Activated CD4-positive, alpha-beta T cell treated with anti-CD3 and anti-CD28 coated beads, Interleukin-2, amount 50 U/mL, for 48 hours (primary cell): ENCODE measurements around the gene SMG9.

ENCODE experiments used
- DNase-seq, 2 experiments: peaks; one replicate each; pipeline ENCODE4 v3.0.0-alpha.2; 2020

SMG9 gene

GRCh38 chr19:43751466-43752220, 3.1 kb downstream of the SMG9 start:
- no peak for DNase-seq

- DNase-seq: no peak
Observed at GRCh38 chr19:43749898-43750297, 4.9 kb downstream of the SMG9 start.

GRCh38 chr19:43749152-43749551, 5.6 kb downstream of the SMG9 start:
- DNase-seq: no peak

GRCh38 chr19:43748685-43749084, 6.1 kb downstream of the SMG9 start:
- DNase-seq: no peak

- no peak for DNase-seq
Observed at GRCh38 chr19:43748205-43748594, 6.6 kb downstream of the SMG9 start.

GRCh38 chr19:43747557-43748204, 7.1 kb downstream of the SMG9 start:
- DNase-seq: peak in 1 of 2 experiments; percentile 15

- DNase-seq: no peak
Observed at GRCh38 chr19:43743059-43743458, 11.7 kb downstream of the SMG9 start.

GRCh38 chr19:43741075-43741825, 13.5 kb downstream of the SMG9 start:
- DNase-seq: no peak

GRCh38 chr19:43739439-43740235, 15.1 kb downstream of the SMG9 start:
- DNase-seq: no peak

GRCh38 chr19:43738780-43739211, 16.0 kb downstream of the SMG9 start:
- no peak for DNase-seq

GRCh38 chr19:43735957-43736356, 18.8 kb downstream of the SMG9 start:
- DNase-seq: no peak

GRCh38 chr19:43735013-43735412, 19.7 kb downstream of the SMG9 start:
- DNase-seq: no peak

GRCh38 chr19:43731846-43732245, 22.9 kb downstream of the SMG9 start:
- DNase-seq: no peak

GRCh38 chr19:43731346-43731745, 23.4 kb downstream of the SMG9 start:
- DNase-seq: no peak

GRCh38 chr19:43729919-43730318, 24.8 kb downstream of the SMG9 start:
- no peak for DNase-seq

- no peak for DNase-seq
Observed at GRCh38 chr19:43727593-43727853, 27.2 kb downstream of the SMG9 start.

GRCh38 chr19:43726736-43727592, 27.8 kb downstream of the SMG9 start:
- no peak for DNase-seq

GRCh38 chr19:43725468-43725867, 29.3 kb downstream of the SMG9 start:
- DNase-seq: no peak

GRCh38 chr19:43724896-43725295, 29.9 kb downstream of the SMG9 start:
- DNase-seq: no peak

- no peak for DNase-seq
Observed at GRCh38 chr19:43723588-43723987, 31.2 kb downstream of the SMG9 start.

GRCh38 chr19:43721469-43722048, 33.2 kb downstream of the SMG9 start:
- no peak for DNase-seq

- no peak for DNase-seq
Observed at GRCh38 chr19:43720936-43721335, 33.8 kb downstream of the SMG9 start.
